ENCODE data around the gene CELSR1. TPM values are rescaled to one million over a fixed set of nuclear protein-coding genes. Genes with fewer than 3 reads are reported as not detected.

The CELSR1 gene
- total RNA-seq, 1 donor from 2014 or later, result 27.6 TPM

DNA sequence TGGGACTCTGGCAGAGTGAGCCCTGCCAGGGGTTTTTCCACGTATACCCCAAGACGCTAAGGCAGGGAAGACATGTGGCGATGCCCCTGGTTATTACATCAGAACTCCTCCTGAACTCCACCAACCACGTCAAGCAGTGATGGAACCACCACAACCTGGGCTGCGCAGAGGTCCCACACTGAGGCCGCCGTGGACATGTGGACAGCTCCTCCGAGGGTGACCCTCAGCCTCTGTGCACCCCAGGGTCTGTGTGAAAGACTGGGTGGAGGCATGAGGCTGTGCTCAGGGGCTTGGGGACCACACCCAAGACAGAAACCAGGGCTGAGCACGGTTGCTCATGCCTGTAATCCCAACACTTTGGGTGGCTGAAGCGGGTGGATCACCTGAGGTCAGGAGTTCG lies 149.7 kb downstream of the CELSR1 start:
- TF ChIP-seq CTCF (IDR thresholded peaks at IDR 0.05; ENCODE audit: insufficient read depth, low read depth, low read length), result no peak
- TF ChIP-seq EZH2 (IDR thresholded peaks at IDR 0.05; ENCODE audit: insufficient read depth, low read length), result no peak
- no peak overlapping the region for H3K4me2 ChIP-seq (ENCODE audit: low read length)
- FAIRE-seq, result no peak

DNA sequence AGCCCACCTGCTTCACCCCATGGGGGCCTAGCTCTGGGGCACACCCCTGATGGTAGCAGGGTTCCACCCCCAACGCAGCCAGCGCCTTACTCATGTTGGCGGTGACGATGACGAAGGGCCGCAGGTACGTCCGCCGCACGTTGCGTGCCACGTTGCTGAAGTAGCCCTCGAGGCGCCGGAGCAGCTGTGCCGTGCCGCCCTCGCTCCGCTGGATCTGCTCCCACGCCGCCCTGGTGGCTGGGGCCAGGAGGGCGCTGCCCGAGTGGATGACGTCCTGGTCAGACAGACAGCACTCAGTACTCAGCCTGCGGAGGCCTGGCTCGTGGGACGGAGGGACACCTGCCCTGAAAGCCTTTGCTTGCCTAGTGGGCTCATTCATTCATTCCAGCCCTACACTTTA lies 151.1 kb downstream of the CELSR1 start:
- no peaks in the 10 kb centered on the region for H4K20me1 ChIP-seq (ENCODE audit: insufficient read depth, low read length)
- H3K4me2 ChIP-seq (ENCODE audit: low read length), result no peak overlapping the region
- peaks cover 12% of the 10 kb centered on the region for H3K36me3 Mint-ChIP-seq (ENCODE audit: low read depth, unreplicated experiment)
- H2AFZ ChIP-seq (ENCODE audit: low read depth, low read length), result no peak overlapping the region
- no peak overlapping the region for H3K4me3 Mint-ChIP-seq (ENCODE audit: unreplicated experiment)
- no peak overlapping the region for H3K4me3 ChIP-seq (ENCODE audit: insufficient read depth, low read depth, low read length)
- TF ChIP-seq EZH2 (IDR thresholded peaks at IDR 0.05; ENCODE audit: insufficient read depth, low read length) (no peak), CTCF (IDR thresholded peaks at IDR 0.05; ENCODE audit: insufficient read depth, low read depth, low read length) (no peak)
- no peak overlapping the region for H3K27ac ChIP-seq (ENCODE audit: low read depth, low read length)
- H3K4me1 ChIP-seq (ENCODE audit: insufficient read depth, low read length), result peaks cover 2% of the 10 kb centered on the region
- H3K79me2 ChIP-seq (ENCODE audit: insufficient read depth, low read length), result no peaks in the 10 kb centered on the region
- H3K27me3 Mint-ChIP-seq (ENCODE audit: low read depth, unreplicated experiment), result no peaks in the 10 kb centered on the region
- H3K9me3 Mint-ChIP-seq (ENCODE audit: unreplicated experiment), result no peaks in the 10 kb centered on the region
- H3K9ac ChIP-seq (ENCODE audit: low read length), result no peak overlapping the region
- no peak overlapping the region for H3K27ac Mint-ChIP-seq (ENCODE audit: unreplicated experiment)
- H3K9me3 ChIP-seq (ENCODE audit: insufficient read depth, low read depth, low read length), result no peaks in the 10 kb centered on the region
- no peaks in the 10 kb centered on the region for H3K4me1 Mint-ChIP-seq (ENCODE audit: low read depth, unreplicated experiment)
- H3K27me3 ChIP-seq (ENCODE audit: insufficient read depth, low read length), result no peaks in the 10 kb centered on the region
- H3K36me3 ChIP-seq (ENCODE audit: insufficient read depth, low read length), result no peaks in the 10 kb centered on the region
- FAIRE-seq, result no peak
- no peak for DNase-seq (ENCODE audit: low read depth)

More for the DNA sequence above, 149.7 kb downstream of the CELSR1 start:
- H2AFZ ChIP-seq (ENCODE audit: low read depth, low read length), result no peak overlapping the region
- H3K36me3 ChIP-seq (ENCODE audit: insufficient read depth, low read length), result no peaks in the 10 kb centered on the region
- Mint-ChIP-seq H3K9me3 (ENCODE audit: unreplicated experiment) (no peaks in the 10 kb centered on the region), H3K4me3 (ENCODE audit: unreplicated experiment) (no peak overlapping the region), H3K27ac (ENCODE audit: unreplicated experiment) (no peak overlapping the region), H3K27me3 (ENCODE audit: low read depth, unreplicated experiment) (no peaks in the 10 kb centered on the region), H3K4me1 (ENCODE audit: low read depth, unreplicated experiment) (no peaks in the 10 kb centered on the region), H3K36me3 (ENCODE audit: low read depth, unreplicated experiment) (peaks cover 7% of the 10 kb centered on the region)
- no peaks in the 10 kb centered on the region for H3K79me2 ChIP-seq (ENCODE audit: insufficient read depth, low read length)
- no peak for DNase-seq (ENCODE audit: low read depth)
- no peaks in the 10 kb centered on the region for H3K9me3 ChIP-seq (ENCODE audit: insufficient read depth, low read depth, low read length)
- no peaks in the 10 kb centered on the region for H3K27me3 ChIP-seq (ENCODE audit: insufficient read depth, low read length)
- no peak overlapping the region for H3K4me3 ChIP-seq (ENCODE audit: insufficient read depth, low read depth, low read length)
- no peak overlapping the region for H3K27ac ChIP-seq (ENCODE audit: low read depth, low read length)
- peaks cover 2% of the 10 kb centered on the region for H3K4me1 ChIP-seq (ENCODE audit: insufficient read depth, low read length)
- H4K20me1 ChIP-seq (ENCODE audit: insufficient read depth, low read length), result no peaks in the 10 kb centered on the region
- H3K9ac ChIP-seq (ENCODE audit: low read length), result no peak overlapping the region

- Histone ChIP-seq H4K20me1 (ENCODE audit: insufficient read depth, low read length) (no peaks in the 10 kb centered on the region), H3K9me3 (ENCODE audit: insufficient read depth, low read depth, low read length) (no peaks in the 10 kb centered on the region), H3K4me1 (ENCODE audit: insufficient read depth, low read length) (peaks cover 5% of the 10 kb centered on the region), H2AFZ (ENCODE audit: low read depth, low read length) (no peak overlapping the region), H3K27me3 (ENCODE audit: insufficient read depth, low read length) (peaks cover 5% of the 10 kb centered on the region), H3K79me2 (ENCODE audit: insufficient read depth, low read length) (no peaks in the 10 kb centered on the region), H3K36me3 (ENCODE audit: insufficient read depth, low read length) (no peaks in the 10 kb centered on the region), H3K9ac (ENCODE audit: low read length) (no peak overlapping the region), H3K27ac (ENCODE audit: low read depth, low read length) (no peak overlapping the region), H3K4me3 (ENCODE audit: insufficient read depth, low read depth, low read length) (no peak overlapping the region), H3K4me2 (ENCODE audit: low read length) (no peak overlapping the region)
- DNase-seq (ENCODE audit: low read depth) (no peak), FAIRE-seq (no peak)
- peaks cover 30% of the 10 kb centered on the region for H3K36me3 Mint-ChIP-seq (ENCODE audit: low read depth, unreplicated experiment)
- TF ChIP-seq EZH2 (IDR thresholded peaks at IDR 0.05; ENCODE audit: insufficient read depth, low read length) (no peak), CTCF (IDR thresholded peaks at IDR 0.05; ENCODE audit: insufficient read depth, low read depth, low read length) (no peak)
- peaks cover 9% of the 10 kb centered on the region for H3K27me3 Mint-ChIP-seq (ENCODE audit: low read depth, unreplicated experiment)
- H3K27ac Mint-ChIP-seq (ENCODE audit: unreplicated experiment), result no peak overlapping the region
- peaks cover under 1% of the 10 kb centered on the region for H3K9me3 Mint-ChIP-seq (ENCODE audit: unreplicated experiment)
- H3K4me3 Mint-ChIP-seq (ENCODE audit: unreplicated experiment), result no peak overlapping the region
- peaks cover 3% of the 10 kb centered on the region for H3K4me1 Mint-ChIP-seq (ENCODE audit: low read depth, unreplicated experiment)
These were observed 154.9 kb downstream of the CELSR1 start for GRCh38 chr22:46382524-46382923.
